HG03025 (cell line): Measurements from ENCODE around the gene SREK1.

Experiments used
- ATAC-seq: cut with Tn5 transposase; IDR thresholded peaks from one replicate; pipeline ENCODE4 v1.9.1; 2021; ENCODE audit warnings: mild to moderate bottlenecking, moderate library complexity; ENCODE audit not compliant: unreplicated experiment, low FRiP score

Gene SREK1

GRCh38 chr5:66161356-66161755 is 17.3 kb downstream of the SREK1 start:
- no peak for ATAC-seq

GRCh38 chr5:66164044-66164790 is 20.1 kb downstream of the SREK1 start:
- ATAC-seq = no peak

- no peak for ATAC-seq
These were observed 24.1 kb downstream of the SREK1 start for GRCh38 chr5:66168226-66168625.

GRCh38 chr5:66169534-66169933 is 25.4 kb downstream of the SREK1 start:
- no peak for ATAC-seq

GRCh38 chr5:66170195-66170919 is 26.3 kb downstream of the SREK1 start:
- no peak for ATAC-seq

- peak; percentile 46 for ATAC-seq
These were observed 27.5 kb downstream of the SREK1 start for GRCh38 chr5:66171349-66172344.

- ATAC-seq = no peak
These were observed 30.2 kb downstream of the SREK1 start for GRCh38 chr5:66174338-66174737.

GRCh38 chr5:66178799-66179198 is 34.7 kb downstream of the SREK1 start:
- no peak for ATAC-seq

- no peak for ATAC-seq
These were observed 35.4 kb downstream of the SREK1 start for GRCh38 chr5:66179297-66180051.

- no peak for ATAC-seq
These were observed 36.4 kb downstream of the SREK1 start for GRCh38 chr5:66180282-66181155.

- ATAC-seq = no peak
These were observed 42.0 kb downstream of the SREK1 start for GRCh38 chr5:66186108-66186507.

- ATAC-seq = no peak
These were observed 49.3 kb downstream of the SREK1 start for GRCh38 chr5:66193419-66193818.

GRCh38 chr5:66197764-66198405 is 53.8 kb downstream of the SREK1 start:
- no peak for ATAC-seq

GRCh38 chr5:66198837-66199236 is 54.7 kb downstream of the SREK1 start:
- no peak for ATAC-seq

GRCh38 chr5:66203531-66203930 is 59.4 kb downstream of the SREK1 start:
- ATAC-seq = no peak

GRCh38 chr5:66206465-66206864 is 62.4 kb downstream of the SREK1 start:
- no peak for ATAC-seq

GRCh38 chr5:66207800-66208561 is 63.9 kb downstream of the SREK1 start:
- ATAC-seq = no peak

- ATAC-seq = no peak
These were observed 65.2 kb downstream of the SREK1 start for GRCh38 chr5:66209350-66209749.
